IPS-20b (cell line): ENCODE data around the gene PHOX2B.
"Not testable (repeated sequence)": the region's sequence is repeated elsewhere in the genome, so short reads cannot be mapped to it uniquely, and the experiment has no call there.

Source experiments
- H3K27ac ChIP-seq: one replicate; pipeline ENCODE4 v1.5.1; 2013; ENCODE audit warnings: low read length
- H3K27me3 ChIP-seq: 2 replicates; pipeline ENCODE4 v1.6.1; 2013; ENCODE audit warnings: mild to moderate bottlenecking, low read length, inconsistent platforms; ENCODE audit not compliant: insufficient read depth
- H3K36me3 ChIP-seq: 2 replicates; pipeline ENCODE4 v1.6.1; 2013; ENCODE audit warnings: low read depth, mild to moderate bottlenecking, inconsistent platforms, low read length, moderate library complexity; ENCODE audit not compliant: insufficient read depth
- H3K4me1 ChIP-seq: 2 replicates; pipeline ENCODE4 v1.6.1; 2013; ENCODE audit warnings: mild to moderate bottlenecking, control low read depth, inconsistent platforms, low read length, moderate library complexity; ENCODE audit not compliant: insufficient read depth
- H3K4me3 ChIP-seq: 2 replicates; pipeline ENCODE4 v1.5.1; 2013; ENCODE audit warnings: mild to moderate bottlenecking, low read length, inconsistent platforms
- H3K9ac ChIP-seq: 2 replicates; pipeline ENCODE4 v1.6.1; 2013; ENCODE audit warnings: low read depth, mild to moderate bottlenecking, inconsistent platforms, low read length, moderate library complexity
- H3K9me3 ChIP-seq: 2 replicates; pipeline ENCODE4 v1.6.1; 2013; ENCODE audit warnings: mild to moderate bottlenecking, low read depth, low read length, inconsistent platforms; ENCODE audit not compliant: insufficient read depth

Gene PHOX2B

DNA sequence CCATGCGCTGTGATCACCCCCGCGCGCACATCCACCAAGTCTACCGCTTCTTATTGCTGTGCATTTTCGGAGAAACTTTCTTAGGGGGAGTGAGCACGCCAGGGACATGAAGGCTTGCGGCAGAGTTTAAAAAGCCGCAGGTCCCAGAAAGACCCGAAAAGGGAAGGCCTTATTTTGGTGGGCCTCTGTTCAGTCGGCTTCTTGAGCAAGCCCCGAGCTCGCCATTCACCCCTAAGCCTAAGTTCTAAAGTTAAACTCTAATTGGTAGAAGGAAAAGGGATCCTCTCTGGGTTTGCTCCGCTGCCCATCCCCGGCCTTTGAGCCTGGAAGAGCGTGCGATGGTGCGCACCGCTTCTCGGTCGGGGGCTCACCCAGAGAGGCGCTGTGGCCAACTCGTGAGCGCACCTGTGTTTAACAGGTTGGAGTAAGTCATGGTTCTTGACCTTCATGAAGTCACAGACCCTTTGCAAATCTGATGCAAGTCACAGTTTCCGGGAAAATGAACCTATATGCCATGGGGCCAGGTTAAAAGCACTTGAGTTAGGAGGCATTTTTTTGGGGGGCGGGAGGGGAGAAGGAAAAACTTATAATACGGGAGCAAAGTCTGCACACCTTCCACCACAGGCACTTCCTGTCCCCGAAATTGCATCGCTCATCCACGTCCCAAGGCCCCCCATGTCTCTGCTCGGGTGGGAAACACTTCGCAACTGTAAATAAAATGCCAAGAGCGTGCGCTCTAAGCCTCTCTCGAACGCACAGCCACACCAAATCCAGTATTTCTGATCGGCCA, 1.9 kb downstream of the PHOX2B start:
- Histone ChIP-seq H3K9me3 (peaks cover 14% of the 10 kb centered on the region), H3K27ac (no peak overlapping the region), H3K27me3 (peaks cover 100% of the 10 kb centered on the region), H3K4me1 (peaks cover 12% of the 10 kb centered on the region; the same call in 1 of the 2 replicates), H3K9ac (no peak overlapping the region), H3K4me3 (no peak overlapping the region; the same call in 1 of the 2 replicates), H3K36me3 (no peaks in the 10 kb centered on the region)

DNA sequence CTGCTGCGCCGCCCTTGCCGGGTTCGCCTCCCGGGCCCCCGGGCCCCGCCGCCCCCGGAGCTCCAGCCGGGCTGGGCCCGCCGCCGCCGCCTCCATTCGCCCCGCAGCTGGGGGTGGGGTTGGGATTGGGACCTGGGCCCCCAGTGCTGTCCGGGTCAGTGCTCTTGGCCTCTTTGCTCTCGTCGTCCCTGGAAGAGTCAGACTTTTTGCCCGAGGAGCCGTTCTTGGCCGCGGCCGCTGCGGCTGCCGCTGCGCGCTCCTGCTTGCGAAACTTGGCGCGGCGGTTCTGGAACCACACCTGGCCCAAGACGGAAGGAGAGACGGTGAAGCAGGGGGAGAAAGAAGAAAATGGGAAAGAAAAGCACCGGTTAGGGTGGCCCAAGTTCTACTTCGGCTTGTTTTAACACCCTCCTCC, 2.5 kb downstream of the PHOX2B start:
- Histone ChIP-seq H3K9ac (no peak overlapping the region), H3K9me3 (peaks cover 14% of the 10 kb centered on the region), H3K27me3 (peaks cover 100% of the 10 kb centered on the region), H3K4me1 (peaks cover 8% of the 10 kb centered on the region; the same call in 1 of the 2 replicates), H3K36me3 (no peaks in the 10 kb centered on the region), H3K4me3 (no peak overlapping the region; the same call in 1 of the 2 replicates), H3K27ac (no peak overlapping the region)

DNA sequence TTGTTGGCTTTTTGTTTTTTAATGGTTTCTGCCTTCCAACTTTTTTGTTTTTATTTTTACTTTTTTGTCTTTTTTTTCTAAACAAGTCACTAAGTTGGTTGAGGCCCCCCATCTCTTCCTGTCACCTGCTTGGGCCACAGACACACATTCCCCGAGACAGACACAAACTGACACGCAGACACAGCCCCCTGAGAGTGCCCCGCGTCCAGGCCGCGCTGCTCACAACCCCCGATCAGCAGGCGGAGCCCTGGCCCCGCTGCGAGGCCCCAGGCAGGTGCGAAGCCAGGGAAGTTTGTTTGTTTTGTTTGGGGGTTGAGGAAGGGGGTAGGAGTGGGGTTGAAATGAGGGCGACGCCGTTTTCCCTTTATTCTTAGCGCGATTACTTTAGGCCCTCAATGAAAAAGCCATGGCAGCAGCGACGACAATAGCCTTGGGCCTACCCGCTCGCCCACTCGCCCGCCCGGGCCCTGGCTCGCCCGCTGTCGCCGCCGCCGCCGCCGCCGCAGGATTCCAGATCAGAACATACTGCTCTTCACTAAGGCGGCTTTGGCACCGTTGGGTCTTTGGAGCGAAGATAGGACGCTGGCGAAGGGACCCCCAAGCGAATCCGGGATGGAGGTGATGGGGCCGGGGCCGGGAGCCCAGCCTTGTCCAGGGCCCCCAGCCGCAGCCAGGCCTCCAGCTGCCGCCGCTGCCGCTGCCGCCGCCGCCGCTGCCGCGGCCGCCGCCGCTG, 3.1 kb downstream of the PHOX2B start:
- H3K4me3 ChIP-seq, result no peak overlapping the region
- peaks cover 5% of the 10 kb centered on the region; the same call in 1 of the 2 replicates for H3K4me1 ChIP-seq
- H3K27ac ChIP-seq, result no peak overlapping the region
- H3K36me3 ChIP-seq, result no peaks in the 10 kb centered on the region
- H3K9ac ChIP-seq, result no peak overlapping the region
- H3K27me3 ChIP-seq, result peaks cover 100% of the 10 kb centered on the region
- H3K9me3 ChIP-seq, result peaks cover 14% of the 10 kb centered on the region

DNA sequence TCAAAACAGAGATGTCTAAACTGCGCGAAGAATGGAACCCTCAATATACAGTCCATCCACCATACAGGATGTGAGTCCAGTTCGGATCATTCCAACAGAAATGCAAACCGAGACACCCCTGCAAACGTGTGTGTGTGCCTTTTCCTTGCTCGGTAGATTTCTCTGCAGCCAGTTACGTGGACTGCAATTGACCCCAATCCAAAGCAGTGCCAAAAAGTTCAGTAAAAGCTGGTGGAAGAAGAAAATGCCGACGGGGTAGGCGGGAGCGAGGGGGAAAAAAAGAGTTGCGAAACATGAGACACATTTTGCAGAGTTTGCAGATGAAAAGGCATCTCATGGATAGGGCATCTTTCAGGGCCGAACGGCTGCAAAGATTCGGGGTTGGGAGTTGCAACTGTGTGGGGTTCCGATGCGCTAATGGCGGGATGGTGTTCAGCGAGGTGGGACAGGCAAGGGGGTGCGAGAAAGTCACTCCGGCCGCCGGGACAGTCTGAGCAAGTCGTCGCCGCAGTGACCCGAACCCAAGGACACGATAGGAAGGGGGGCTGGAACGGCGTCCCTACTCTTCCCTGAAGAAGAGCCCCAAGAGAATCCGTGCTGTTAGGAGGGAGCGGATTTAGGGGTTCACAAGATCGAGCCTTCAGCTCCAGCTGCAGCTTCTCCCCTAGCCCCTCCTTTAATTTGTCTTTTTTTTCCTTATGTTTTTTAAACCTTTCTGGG, 3.8 kb downstream of the PHOX2B start:
- Histone ChIP-seq H3K9ac (no peak overlapping the region), H3K27ac (no peak overlapping the region), H3K4me1 (peaks cover 5% of the 10 kb centered on the region; the same call in 1 of the 2 replicates), H3K9me3 (peaks cover 14% of the 10 kb centered on the region), H3K4me3 (no peak overlapping the region), H3K27me3 (peaks cover 100% of the 10 kb centered on the region), H3K36me3 (no peaks in the 10 kb centered on the region)

DNA sequence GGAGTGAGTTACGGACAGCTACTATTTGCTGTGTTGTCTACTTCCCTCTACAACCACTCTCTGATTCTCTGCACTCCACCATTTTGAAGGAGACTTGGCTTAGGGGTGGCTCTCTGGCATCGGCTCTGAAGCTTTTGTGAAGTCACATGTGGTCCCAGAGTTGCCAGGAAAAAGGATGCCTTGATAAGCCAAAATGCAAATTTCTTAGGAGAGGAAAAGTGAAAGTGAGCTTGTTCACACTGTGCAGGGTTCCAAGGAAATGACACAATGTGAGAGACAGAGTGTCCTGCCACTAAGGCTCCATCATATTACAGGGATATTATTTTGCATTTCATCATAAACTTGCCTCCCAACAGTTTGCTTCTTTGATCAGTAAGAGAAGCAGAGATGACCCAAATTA, 7.2 kb downstream of the PHOX2B start:
- Histone ChIP-seq H3K27ac (no peak overlapping the region), H3K27me3 (peaks cover 83% of the 10 kb centered on the region), H3K9me3 (peaks cover 10% of the 10 kb centered on the region), H3K9ac (no peak overlapping the region), H3K36me3 (no peaks in the 10 kb centered on the region), H3K4me1 (peaks cover 3% of the 10 kb centered on the region; the same call in 1 of the 2 replicates), H3K4me3 (no peak overlapping the region)

DNA sequence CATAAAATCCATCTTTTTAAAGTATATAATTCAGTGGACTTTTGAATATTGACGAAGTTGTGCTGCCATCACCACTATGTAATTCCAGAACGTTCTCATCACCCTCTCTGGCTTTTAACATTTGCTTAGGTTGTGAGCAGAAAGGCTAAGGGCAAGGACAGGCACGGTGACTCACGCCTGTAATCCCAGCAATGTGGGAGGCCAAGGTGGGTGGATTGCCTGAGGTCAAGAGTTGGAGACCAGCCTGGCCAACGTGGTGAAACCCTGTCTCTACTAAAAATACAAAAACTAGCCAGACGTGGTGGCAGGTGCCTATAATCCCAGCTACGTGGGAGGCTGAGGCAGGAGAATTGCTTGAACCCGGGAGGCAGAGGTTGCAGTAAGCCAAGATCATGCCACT, 11.0 kb downstream of the PHOX2B start:
- not testable (repeated sequence) for H3K4me1 ChIP-seq, H3K4me3 ChIP-seq, H3K27ac ChIP-seq, H3K9ac ChIP-seq, H3K36me3 ChIP-seq, H3K9me3 ChIP-seq
- peaks cover 44% of the 10 kb centered on the region for H3K27me3 ChIP-seq

DNA sequence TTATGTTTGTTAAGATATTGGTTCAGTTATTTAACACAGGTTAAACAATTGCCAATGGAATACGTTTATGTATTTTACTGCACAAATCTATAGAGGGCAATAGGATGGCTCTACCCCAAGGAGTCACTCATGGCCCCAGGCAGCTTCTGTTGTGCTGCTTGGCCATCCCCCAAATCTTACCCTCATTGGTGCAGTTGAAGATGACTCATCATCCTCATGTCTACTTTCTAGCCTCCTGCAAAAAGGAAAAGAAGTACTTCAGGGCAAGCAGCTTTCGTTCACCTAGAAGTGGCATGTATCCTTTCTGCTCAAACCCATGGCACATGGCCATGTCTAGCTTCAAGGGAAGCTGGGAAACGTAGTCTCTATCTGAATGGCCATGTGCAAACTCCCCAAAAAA, 14.2 kb downstream of the PHOX2B start:
- Histone ChIP-seq H3K4me3 (no peak overlapping the region), H3K36me3 (no peaks in the 10 kb centered on the region), H3K4me1 (no peaks in the 10 kb centered on the region), H3K27ac (no peak overlapping the region), H3K9ac (no peak overlapping the region), H3K27me3 (peaks cover 34% of the 10 kb centered on the region), H3K9me3 (no peaks in the 10 kb centered on the region)

DNA sequence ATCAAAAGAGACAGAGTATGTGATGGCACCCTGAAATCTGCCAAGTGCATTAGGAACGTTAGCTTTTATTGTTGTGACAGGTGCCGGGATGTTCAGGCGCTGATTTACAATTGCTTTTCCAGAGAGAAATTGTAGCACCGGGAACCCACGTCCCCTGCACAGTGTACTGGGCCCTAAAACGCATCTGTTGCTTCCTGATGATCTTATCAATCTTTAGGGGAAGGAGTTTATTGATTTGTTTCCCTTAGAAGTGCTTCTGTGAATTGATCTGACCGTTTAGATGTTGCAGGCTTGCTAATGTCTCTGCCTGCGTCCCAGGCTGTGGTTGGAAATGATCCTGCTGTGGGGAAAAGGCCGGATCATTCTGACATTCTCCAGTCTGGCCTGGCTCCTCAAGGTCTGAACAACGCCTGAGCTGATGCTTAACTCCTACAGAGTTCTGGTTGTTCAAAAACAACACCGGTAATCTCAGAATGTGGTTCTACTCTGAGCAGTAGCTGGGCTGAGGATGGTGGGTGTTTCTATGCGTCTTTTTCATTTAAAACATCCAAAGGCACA, 16.9 kb downstream of the PHOX2B start:
- Histone ChIP-seq H3K9ac (no peak overlapping the region), H3K27ac (no peak overlapping the region), H3K4me1 (no peaks in the 10 kb centered on the region), H3K36me3 (no peaks in the 10 kb centered on the region), H3K27me3 (peaks cover 46% of the 10 kb centered on the region; the same call in 1 of the 2 replicates), H3K9me3 (no peaks in the 10 kb centered on the region), H3K4me3 (no peak overlapping the region)

DNA sequence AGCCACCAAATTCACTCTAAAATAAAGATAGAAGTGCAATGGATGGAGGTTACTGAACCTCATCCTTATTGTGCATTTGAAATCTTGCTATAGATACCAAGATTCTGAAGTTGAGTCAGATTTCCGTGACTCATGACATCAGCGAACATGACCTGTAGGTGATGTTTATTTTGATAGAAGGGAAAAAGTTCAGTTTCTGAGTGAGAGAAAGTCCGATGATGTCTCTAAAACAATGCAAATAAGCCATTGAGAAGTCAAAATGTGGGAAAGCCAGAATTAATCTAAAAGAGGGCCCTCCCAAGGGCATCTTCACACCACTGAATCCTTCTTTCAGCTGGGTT, 20.0 kb downstream of the PHOX2B start:
- H3K9ac ChIP-seq, result no peak overlapping the region
- H3K4me3 ChIP-seq, result no peak overlapping the region
- H3K4me1 ChIP-seq, result no peaks in the 10 kb centered on the region
- peaks cover 50% of the 10 kb centered on the region; the same call in 1 of the 2 replicates for H3K27me3 ChIP-seq
- no peaks in the 10 kb centered on the region for H3K36me3 ChIP-seq
- no peak overlapping the region for H3K27ac ChIP-seq
- no peaks in the 10 kb centered on the region for H3K9me3 ChIP-seq

DNA sequence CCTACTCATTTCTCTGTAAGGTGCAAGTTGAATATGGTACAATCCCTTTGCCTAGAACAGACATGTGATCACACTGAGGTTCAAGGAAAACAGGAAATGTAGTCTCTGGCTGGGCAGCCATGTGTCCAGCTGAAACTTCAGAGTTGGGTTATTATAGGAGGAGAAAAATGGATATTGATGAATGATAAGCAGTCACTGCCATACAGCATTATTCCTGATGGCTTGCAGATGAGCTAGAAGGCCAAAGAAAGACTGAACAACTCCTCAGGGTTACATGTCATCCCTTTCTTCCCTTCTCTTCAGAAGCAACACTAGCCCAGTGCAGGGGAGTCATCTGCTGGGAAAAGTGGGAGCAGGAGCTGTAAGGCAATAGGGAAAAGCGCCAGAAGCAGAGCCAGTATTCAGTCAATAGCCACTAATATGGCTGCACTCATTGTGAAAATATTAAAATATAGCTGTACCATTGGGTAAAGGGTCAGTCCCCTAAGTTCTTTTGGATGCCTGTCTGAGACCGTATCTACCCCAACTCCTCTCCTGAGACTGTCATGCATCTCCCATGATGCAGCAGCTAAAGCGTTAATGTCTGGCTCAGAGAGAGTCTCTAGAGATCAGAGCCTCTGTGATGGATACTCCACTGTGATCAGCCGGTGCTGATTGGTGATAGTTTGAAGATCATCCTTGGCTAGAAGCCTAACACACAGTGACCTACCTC, 20.5 kb downstream of the PHOX2B start:
- H3K4me1 ChIP-seq, result no peaks in the 10 kb centered on the region
- no peak overlapping the region for H3K9ac ChIP-seq
- no peaks in the 10 kb centered on the region for H3K36me3 ChIP-seq
- peaks cover 50% of the 10 kb centered on the region; the same call in 1 of the 2 replicates for H3K27me3 ChIP-seq
- H3K9me3 ChIP-seq, result no peaks in the 10 kb centered on the region
- H3K27ac ChIP-seq, result no peak overlapping the region
- H3K4me3 ChIP-seq, result no peak overlapping the region

DNA sequence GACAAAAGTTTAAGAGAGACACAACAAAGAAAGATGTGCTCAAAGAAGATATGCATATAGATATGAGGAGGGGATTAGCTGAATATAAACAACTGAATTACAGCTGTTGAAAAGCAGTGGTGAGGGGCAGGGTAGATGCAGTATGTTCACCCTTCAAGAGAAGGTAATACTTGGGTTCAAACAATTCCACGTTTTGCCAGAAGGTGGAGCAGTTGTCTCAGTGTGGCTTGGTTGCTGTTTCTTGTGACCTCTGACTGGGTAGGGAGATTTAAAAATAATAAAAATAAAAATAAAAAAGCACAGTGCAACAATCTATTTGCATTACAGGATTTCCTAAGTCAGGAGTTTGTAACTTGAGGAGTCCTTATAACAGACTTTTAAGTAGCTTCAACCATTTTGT, 23.3 kb downstream of the PHOX2B start:
- Histone ChIP-seq H3K9ac (no peak overlapping the region), H3K4me1 (no peaks in the 10 kb centered on the region), H3K4me3 (no peak overlapping the region), H3K36me3 (no peaks in the 10 kb centered on the region), H3K9me3 (no peaks in the 10 kb centered on the region), H3K27me3 (peaks cover 47% of the 10 kb centered on the region), H3K27ac (no peak overlapping the region)
